Neural cell (in vitro differentiated cells): ENCODE results near the gene DOP1A. TPM values are rescaled to one million over a fixed set of nuclear protein-coding genes. Genes with fewer than 3 reads are reported as not detected.

Experiments
- H2AFZ ChIP-seq: fragments of 200-600, 300-800 bp; sonication (generic), shearing (Covaris generic); 2 replicates; pipeline ENCODE4 v1.6.0; 2014; ENCODE audit warnings: low read depth, mild to moderate bottlenecking, antibody characterized with exemption, low read length, moderate library complexity
- H3F3A ChIP-seq: fragments of 200-600 bp; shearing (Covaris generic); 2 replicates; pipeline ENCODE4 v1.6.1; 2016; ENCODE audit warnings: mild to moderate bottlenecking, moderate library complexity, mixed read lengths, antibody characterized with exemption, low read length; ENCODE audit not compliant: insufficient read depth, poor library complexity, severe bottlenecking
- H3K27ac ChIP-seq: fragments of 200-600, 300-800 bp; sonication (generic), shearing (Covaris generic); 2 replicates; pipeline ENCODE4 v1.5.1; 2014; ENCODE audit warnings: mild to moderate bottlenecking, low read length, moderate library complexity
- H3K27me3 ChIP-seq: fragments of 300-800, 200-600 bp; sonication (generic), shearing (Covaris generic); 2 replicates; pipeline ENCODE4 v1.6.0; 2014; ENCODE audit warnings: mild to moderate bottlenecking, low read depth, low read length, moderate library complexity; ENCODE audit not compliant: insufficient read depth
- H3K36me3 ChIP-seq: fragments of 300-800, 200-600 bp; sonication (generic), shearing (Covaris generic); 2 replicates; pipeline ENCODE4 v1.5.1; 2014; ENCODE audit warnings: mild to moderate bottlenecking, antibody characterized with exemption, low read length, moderate library complexity; ENCODE audit not compliant: insufficient read depth
- H3K4me2 ChIP-seq: fragments of 300-800, 200-600 bp; sonication (generic), shearing (Covaris generic); 2 replicates; pipeline ENCODE4 v1.6.0; 2014; ENCODE audit warnings: mild to moderate bottlenecking, low read length
- H3K4me3 ChIP-seq: fragments of 300-800, 200-600 bp; sonication (generic), shearing (Covaris generic); 2 replicates; pipeline ENCODE4 v1.5.1; 2014; ENCODE audit warnings: mild to moderate bottlenecking, low read length, moderate library complexity
- H3K79me2 ChIP-seq: fragments of 200-600 bp; shearing (Covaris generic); replicated peaks from 2 replicates; pipeline ENCODE4 v1.6.0; 2014; ENCODE audit warnings: mild to moderate bottlenecking, low read length, moderate library complexity; ENCODE audit not compliant: insufficient read depth
- H3K9ac ChIP-seq: fragments of 300-800, 200-600 bp; sonication (generic), shearing (Covaris generic); 2 replicates; pipeline ENCODE4 v1.6.1; 2016; ENCODE audit warnings: mild to moderate bottlenecking, low read length, mixed read lengths
- H3K9me2 ChIP-seq: fragments of 200-600 bp; shearing (Covaris generic); 2 replicates; pipeline ENCODE4 v1.6.1; 2016; ENCODE audit warnings: mild to moderate bottlenecking, low read length, mixed read lengths; ENCODE audit not compliant: insufficient read depth
- H3K9me3 ChIP-seq: fragments of 200-600, 300-800 bp; sonication (generic), shearing (Covaris generic); 2 replicates; pipeline ENCODE4 v1.6.1; 2016; ENCODE audit warnings: mild to moderate bottlenecking, mixed run types, low read length, moderate library complexity, mixed read lengths
- H4K20me1 ChIP-seq: fragments of 200-600 bp; shearing (Covaris generic); 2 replicates; pipeline ENCODE4 v1.6.1; 2016; ENCODE audit warnings: mild to moderate bottlenecking, mixed run types; ENCODE audit not compliant: insufficient read depth
- CTCF ChIP-seq: fragments of 450-650 bp; IDR thresholded peaks from 2 replicates; pipeline ENCODE4 v1.5.1; 2014; ENCODE audit warnings: antibody characterized with exemption, mild to moderate bottlenecking, moderate library complexity; ENCODE audit not compliant: poor library complexity, severe bottlenecking
- EP300 ChIP-seq: fragments of 450-650 bp; conservative IDR thresholded peaks from 2 replicates; pipeline ENCODE4 v1.6.1; 2014; ENCODE audit warnings: antibody characterized with exemption, mild to moderate bottlenecking, moderate library complexity; ENCODE audit not compliant: poor library complexity, severe bottlenecking
- EZH2 ChIP-seq: fragments of 200-600, 300-800 bp; shearing (Covaris generic), sonication (generic); IDR thresholded peaks from 2 replicates; pipeline ENCODE4 v1.6.1; 2014; ENCODE audit warnings: antibody characterized with exemption, low read length, borderline replicate concordance, mild to moderate bottlenecking; ENCODE audit not compliant: insufficient read depth, poor library complexity, severe bottlenecking
- MXI1 ChIP-seq: fragments of 450-650 bp; conservative IDR thresholded peaks from 2 replicates; pipeline ENCODE4 v1.6.1; 2014; ENCODE audit warnings: antibody characterized with exemption, mild to moderate bottlenecking; ENCODE audit not compliant: poor library complexity, severe bottlenecking
- POLR2AphosphoS5 ChIP-seq: IDR thresholded peaks from 2 replicates; pipeline ENCODE4 v1.6.1; 2012
- RAD21 ChIP-seq: fragments of 450-650 bp; conservative IDR thresholded peaks from 2 replicates; pipeline ENCODE4 v1.6.1; 2014; ENCODE audit warnings: antibody characterized with exemption, mild to moderate bottlenecking, moderate library complexity
- REST ChIP-seq: IDR thresholded peaks from 2 replicates; pipeline ENCODE4 v1.6.1; 2012; ENCODE audit warnings: borderline replicate concordance
- SMC3 ChIP-seq: fragments of 450-650 bp; conservative IDR thresholded peaks from 2 replicates; pipeline ENCODE4 v1.6.1; 2014; ENCODE audit warnings: antibody characterized with exemption, mild to moderate bottlenecking, moderate library complexity; ENCODE audit not compliant: poor library complexity
- TAF1 ChIP-seq: IDR thresholded peaks from 2 replicates; pipeline ENCODE4 v1.6.1; 2012; ENCODE audit warnings: low read depth
- polyA plus RNA-seq: library from polyadenylated mRNA; depleted of rRNA; stranded (reverse); fragments of >200 nt; gene quantifications from 2 replicates; pipeline ENCODE4 v1.2.3, GENCODE V29; 2014

Gene DOP1A
- polyA plus RNA-seq, 1 donor from 2014 or later, result 97.6 TPM

GRCh38 chr6:83031689-83032088, 35.8 kb upstream of the DOP1A start:
- Histone ChIP-seq H3K79me2 (no peaks in the 10 kb centered on the region), H3F3A (no peaks in the 10 kb centered on the region), H3K9me3 (peaks cover 11% of the 10 kb centered on the region), H4K20me1 (no peaks in the 10 kb centered on the region), H2AFZ (no peak overlapping the region), H3K27ac (no peak overlapping the region), H3K9me2 (no peaks in the 10 kb centered on the region), H3K4me2 (no peak overlapping the region), H3K36me3 (peaks cover 6% of the 10 kb centered on the region), H3K9ac (no peak overlapping the region), H3K4me3 (no peak overlapping the region), H3K27me3 (no peaks in the 10 kb centered on the region)
- TF ChIP-seq CTCF, result no peak
- no peak for TF ChIP-seq MXI1
- no peak for TF ChIP-seq EP300
- no peak for TF ChIP-seq SMC3
- TF ChIP-seq RAD21, result no peak
- no peak for TF ChIP-seq TAF1
- TF ChIP-seq POLR2AphosphoS5, result no peak
- no peak for TF ChIP-seq REST
- no peak for TF ChIP-seq EZH2

GRCh38 chr6:83038246-83038645, 29.2 kb upstream of the DOP1A start:
- Histone ChIP-seq H3K9me2 (no peaks in the 10 kb centered on the region), H4K20me1 (no peaks in the 10 kb centered on the region), H3K9me3 (no peaks in the 10 kb centered on the region), H3K4me2 (no peak overlapping the region), H2AFZ (no peak overlapping the region), H3K36me3 (no peaks in the 10 kb centered on the region), H3F3A (no peaks in the 10 kb centered on the region), H3K27ac (no peak overlapping the region), H3K4me3 (no peak overlapping the region), H3K79me2 (no peaks in the 10 kb centered on the region), H3K9ac (no peak overlapping the region), H3K27me3 (no peaks in the 10 kb centered on the region)
- TF ChIP-seq POLR2AphosphoS5 (no peak), MXI1 (no peak)
